ENCODE results near the gene GTPBP1.

GTPBP1 gene

GRCh38 chr22:38761202-38762162 lies 55.7 kb downstream of the GTPBP1 start:
- FAIRE-seq, result no peak

- FAIRE-seq, result no peak
These were observed 56.8 kb downstream of the GTPBP1 start for GRCh38 chr22:38762551-38762983.

- FAIRE-seq, result no peak
These were observed 60.5 kb downstream of the GTPBP1 start for GRCh38 chr22:38766076-38766777.

GRCh38 chr22:38767313-38767712 lies 61.6 kb downstream of the GTPBP1 start:
- no peak for FAIRE-seq

- no peak for FAIRE-seq
These were observed 62.3 kb downstream of the GTPBP1 start for GRCh38 chr22:38768036-38768435.

- FAIRE-seq, result no peak
These were observed 64.7 kb downstream of the GTPBP1 start for GRCh38 chr22:38770257-38770949.

GRCh38 chr22:38772623-38772873 lies 66.8 kb downstream of the GTPBP1 start:
- FAIRE-seq, result no peak

- no peak for FAIRE-seq
These were observed 67.7 kb downstream of the GTPBP1 start for GRCh38 chr22:38773363-38773946.

- FAIRE-seq, result no peak
These were observed 68.9 kb downstream of the GTPBP1 start for GRCh38 chr22:38774496-38775166.

- no peak for FAIRE-seq
These were observed 69.9 kb downstream of the GTPBP1 start for GRCh38 chr22:38775656-38776055.

- no peak for FAIRE-seq
These were observed 70.3 kb downstream of the GTPBP1 start for GRCh38 chr22:38776086-38776485.

GRCh38 chr22:38777087-38777671 lies 71.4 kb downstream of the GTPBP1 start:
- FAIRE-seq, result no peak

GRCh38 chr22:38781033-38781432 lies 75.3 kb downstream of the GTPBP1 start:
- FAIRE-seq, result no peak

GRCh38 chr22:38782402-38783094 lies 76.8 kb downstream of the GTPBP1 start:
- no peak for FAIRE-seq

All from TTC549 (cell line).